Inferior parietal cortex (tissue), 1 donor: ENCODE measurements around the gene ZSCAN30.

Source experiments
- DNase-seq: peaks from one replicate; pipeline ENCODE4 v3.0.0-alpha.2; 2016; ENCODE audit errors: extremely low spot score

ZSCAN30 gene

DNA sequence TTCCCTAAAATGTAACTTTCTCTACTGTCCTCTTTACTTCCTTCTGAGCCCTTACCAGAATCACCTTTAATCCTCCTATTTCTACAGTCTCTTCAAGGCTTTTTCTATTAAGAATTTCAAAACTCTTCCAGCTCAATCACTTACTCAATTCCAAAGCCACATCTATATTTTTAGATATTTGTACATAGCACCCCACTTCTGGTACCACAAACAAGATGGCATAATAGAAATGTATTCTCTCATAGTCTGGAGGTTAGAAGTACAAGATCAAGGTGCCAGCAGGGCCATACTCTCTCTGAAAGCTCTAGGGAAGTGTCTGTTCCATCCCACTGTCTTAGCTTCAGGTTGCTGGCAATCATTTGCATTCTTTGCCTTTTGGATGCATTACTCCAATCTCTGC lies 11.1 kb downstream of the ZSCAN30 start:
- DNase-seq: no peak

DNA sequence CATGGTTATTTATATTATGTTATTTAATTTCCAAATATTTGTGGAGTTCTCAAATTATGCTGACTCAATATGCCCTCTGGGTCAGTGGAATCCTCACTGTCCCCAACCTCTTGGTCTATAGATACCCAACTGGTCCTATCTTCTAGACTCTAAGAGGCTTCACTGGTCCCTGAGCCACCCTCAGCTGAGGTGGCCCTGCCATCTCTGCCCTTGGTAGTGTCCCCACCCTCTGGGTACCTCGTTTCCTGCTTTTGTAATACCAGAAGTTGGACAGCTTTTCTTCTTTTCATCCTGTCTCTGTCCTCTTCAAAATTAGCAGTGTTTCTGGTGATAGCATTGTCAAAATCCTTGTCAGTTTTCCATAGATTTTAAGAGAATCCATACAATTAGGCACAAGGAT lies 11.9 kb downstream of the ZSCAN30 start:
- DNase-seq: no peak

DNA sequence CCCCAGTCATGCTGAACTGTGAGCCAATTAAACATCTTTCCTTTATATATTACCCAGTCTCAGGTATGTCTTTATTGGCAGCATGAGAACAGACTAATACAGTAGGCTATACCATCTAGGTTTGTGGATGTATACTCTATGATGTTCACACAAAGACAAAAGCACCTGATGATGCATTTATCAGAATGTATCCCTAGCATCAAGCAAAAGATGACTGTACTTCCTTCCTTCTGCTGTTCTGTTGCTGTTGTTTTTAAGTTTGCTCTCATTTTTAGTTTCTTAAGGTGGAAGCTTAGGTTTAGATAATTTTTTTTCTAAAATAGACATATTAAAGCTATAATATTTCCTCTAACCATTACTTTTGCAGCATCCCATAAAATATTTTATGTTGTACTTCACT lies 12.4 kb downstream of the ZSCAN30 start:
- DNase-seq: no peak

GRCh38 chr18:35276267-35276666 lies 13.8 kb downstream of the ZSCAN30 start:
- DNase-seq: no peak

GRCh38 chr18:35271656-35272055 lies 18.4 kb downstream of the ZSCAN30 start:
- DNase-seq: no peak

- DNase-seq: no peak
These were observed 21.2 kb downstream of the ZSCAN30 start for GRCh38 chr18:35268821-35269220.

DNA sequence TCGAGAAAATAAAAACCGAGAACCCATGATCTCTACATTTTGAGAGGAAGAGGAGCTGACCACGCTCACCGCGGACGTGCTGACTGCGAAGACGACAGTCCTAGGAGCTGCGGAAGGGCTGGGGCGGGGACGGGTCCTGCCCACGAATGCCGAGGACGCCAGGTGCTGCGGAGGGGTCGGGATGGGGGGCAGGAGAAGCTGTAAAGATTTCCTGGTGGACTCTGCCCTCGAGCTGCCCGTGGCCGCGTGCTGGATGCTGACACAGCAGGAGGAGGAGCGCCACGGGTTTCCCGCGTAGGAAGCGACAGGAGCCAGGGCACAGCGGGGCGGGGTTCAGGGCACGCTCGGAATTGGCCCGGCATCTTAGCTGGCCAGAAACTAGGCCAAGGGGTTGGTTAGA lies 22.2 kb downstream of the ZSCAN30 start:
- no peak for DNase-seq

DNA sequence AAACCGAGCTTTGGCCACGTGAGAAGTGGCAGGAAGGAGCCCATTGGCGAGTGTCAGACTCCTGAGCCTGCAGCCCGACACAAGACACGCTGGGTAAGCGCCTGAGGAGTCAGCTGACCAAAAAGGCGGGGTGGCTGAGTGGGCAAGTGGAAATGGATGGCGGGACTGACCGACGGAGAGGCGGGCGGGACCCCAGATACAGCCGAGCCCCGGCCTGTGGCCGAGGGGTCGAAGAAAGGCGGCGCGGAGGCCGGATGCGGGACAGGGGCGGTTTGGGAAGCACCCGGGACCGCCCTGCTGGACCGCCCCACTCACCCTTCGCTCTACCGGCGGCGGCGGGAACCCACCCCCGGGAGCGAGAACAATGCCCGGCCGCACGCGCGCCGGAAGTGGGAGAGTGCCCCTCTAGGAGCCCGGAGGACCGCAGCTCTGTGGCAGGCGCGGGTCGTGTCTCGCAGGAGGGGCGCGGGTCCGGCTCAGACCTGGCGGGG lies 22.8 kb downstream of the ZSCAN30 start:
- DNase-seq: peak; percentile 68

DNA sequence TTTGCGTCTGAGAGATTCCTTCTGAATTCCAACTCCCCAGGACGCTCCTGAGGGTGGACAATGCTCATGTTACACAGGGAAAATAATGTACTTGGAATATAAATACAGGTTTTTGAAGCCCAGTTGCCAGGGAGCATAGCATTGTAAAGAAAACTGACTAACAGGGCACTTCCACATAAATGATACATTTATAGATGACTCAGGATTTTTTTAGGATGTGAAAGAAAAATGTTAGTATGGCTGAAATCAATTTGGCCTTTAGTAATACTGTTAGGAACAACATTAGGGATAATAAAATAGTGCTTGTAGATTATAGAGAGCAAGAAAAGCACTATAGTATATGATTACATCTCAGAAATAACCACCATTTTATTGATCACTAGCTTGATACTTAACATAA lies 25.6 kb downstream of the ZSCAN30 start:
- no peak for DNase-seq

DNA sequence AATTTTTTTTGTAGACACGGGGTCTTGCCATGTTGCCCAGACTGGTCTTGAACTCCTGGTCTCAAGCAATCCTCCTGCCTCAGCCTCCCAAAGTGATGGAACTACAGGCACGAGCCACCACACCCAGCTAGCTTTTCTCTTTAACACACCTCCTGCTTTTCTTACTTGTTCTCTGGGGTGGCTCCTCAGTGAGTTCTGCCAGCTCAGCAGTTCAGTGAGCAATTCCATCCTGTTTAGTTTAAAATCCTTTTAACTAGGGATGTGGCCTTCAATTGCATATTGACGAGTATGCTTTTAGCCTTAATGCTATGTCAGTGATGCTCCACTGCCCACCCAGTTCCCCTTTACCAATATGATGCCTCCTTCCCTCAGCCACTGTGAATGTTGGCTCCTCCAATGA lies 33.1 kb downstream of the ZSCAN30 start:
- DNase-seq: no peak

DNA sequence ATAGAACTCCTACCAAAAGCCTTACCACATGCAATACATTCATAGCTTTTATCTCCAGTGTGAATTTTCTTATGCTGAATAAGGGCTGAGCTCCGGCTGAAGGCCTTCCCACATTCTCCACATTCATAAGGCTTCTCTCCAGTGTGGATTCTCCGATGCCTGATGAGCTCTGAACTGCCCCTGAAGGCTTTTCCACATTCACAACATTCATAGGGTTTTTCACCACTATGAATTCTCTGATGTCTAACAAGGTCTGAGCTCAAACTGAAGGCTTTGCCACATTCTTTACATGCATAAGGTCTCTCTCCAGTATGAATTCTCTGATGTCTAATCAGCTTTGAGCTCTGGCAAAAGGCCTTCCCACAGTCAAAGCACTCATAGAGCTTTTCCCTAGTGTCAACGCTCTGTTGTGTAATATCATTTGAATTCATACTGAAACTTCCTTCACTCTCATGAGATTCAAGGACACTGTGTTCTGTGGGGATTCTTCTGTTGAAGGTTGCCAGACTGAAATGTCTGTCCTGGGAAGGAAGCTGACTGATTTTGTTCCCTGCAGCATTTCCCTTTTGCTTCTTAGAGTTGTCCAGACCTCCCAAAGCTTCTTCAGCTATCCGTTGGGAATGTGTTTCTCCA lies 36.3 kb downstream of the ZSCAN30 start:
- no peak for DNase-seq

DNA sequence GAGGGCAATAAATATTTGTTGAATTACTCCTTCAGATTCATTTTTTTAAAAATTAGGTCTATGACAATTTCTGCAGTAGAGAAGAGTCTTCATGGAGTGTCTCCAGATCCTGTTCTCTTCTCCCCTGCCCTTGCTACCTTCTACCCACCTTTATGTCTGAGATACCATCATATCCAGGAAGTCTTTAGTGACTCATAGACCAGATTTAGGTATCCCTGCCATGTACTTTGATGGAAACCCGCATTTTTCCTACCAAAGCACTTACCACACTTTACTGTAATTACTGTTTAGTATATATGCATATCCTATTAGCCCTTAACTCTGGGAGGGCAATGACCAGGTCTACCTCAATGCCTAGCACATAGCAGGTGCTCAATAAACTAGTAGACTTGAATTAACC lies 37.6 kb downstream of the ZSCAN30 start:
- no peak for DNase-seq

GRCh38 chr18:35248429-35248828 lies 41.6 kb downstream of the ZSCAN30 start:
- DNase-seq: no peak

- no peak for DNase-seq
These were observed 42.4 kb downstream of the ZSCAN30 start for GRCh38 chr18:35247412-35248249.

GRCh38 chr18:35246831-35247230 lies 43.2 kb downstream of the ZSCAN30 start:
- DNase-seq: no peak

GRCh38 chr18:35245719-35246317 lies 44.2 kb downstream of the ZSCAN30 start:
- DNase-seq: no peak

DNA sequence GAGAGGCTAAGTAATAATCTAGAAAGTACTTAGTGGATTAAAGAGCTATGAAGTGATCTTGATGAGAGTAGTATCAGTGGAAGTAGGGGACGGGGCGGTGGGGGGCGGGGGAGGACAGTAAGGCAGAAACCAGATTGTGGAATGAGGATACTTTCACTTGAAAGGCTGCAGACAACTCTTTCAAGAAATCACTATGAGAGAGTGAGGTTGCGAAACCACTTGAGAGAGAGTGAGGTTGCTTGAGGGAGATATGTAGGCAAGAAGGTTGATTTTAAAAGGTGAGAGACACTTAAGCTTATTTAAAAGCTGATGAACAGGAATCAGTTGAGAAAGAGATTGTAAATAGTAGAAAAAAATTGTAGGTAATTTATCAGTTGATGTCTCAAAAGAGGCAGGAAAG lies 45.4 kb downstream of the ZSCAN30 start:
- no peak for DNase-seq

GRCh38 chr18:35242426-35242825 lies 47.6 kb downstream of the ZSCAN30 start:
- no peak for DNase-seq

GRCh38 chr18:35241448-35241804 lies 48.6 kb downstream of the ZSCAN30 start:
- no peak for DNase-seq

DNA sequence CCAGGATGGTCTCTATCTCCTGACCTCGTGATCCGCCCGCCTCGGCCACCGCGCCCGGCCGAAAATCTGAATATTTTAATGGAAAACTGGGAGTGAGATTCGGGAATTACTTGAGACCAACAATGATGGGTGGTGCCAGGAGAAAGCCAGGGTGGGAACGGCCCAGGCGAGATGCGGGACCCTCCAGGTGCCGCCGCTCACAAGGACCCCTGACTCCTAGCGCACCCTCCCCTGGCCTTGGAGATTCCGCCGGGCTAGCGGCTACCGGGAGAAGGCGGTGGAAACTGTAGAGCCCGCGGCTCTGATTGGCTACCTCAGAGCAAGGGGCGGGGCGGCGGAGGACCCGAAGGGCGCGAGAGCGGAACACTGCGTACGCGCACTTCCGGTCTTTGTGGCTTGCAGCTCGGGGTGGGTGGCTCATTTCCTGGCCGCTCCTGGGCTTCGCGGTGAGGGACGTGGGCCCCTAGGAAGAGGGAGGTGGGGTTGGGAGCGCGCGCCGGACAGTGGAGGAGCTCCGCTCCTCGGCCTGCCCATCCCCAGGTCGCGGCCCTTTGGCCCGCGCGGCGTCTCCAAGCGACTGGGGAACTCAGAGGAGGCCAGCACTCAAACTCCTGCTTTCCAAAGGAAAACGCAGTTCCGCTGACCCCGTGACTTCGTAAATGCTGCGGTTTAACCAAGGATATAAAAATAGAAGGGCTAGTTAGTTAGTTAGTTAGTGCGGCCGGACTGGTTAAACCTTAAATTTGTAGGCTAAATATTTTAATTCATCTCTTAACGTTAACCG lies 49.2 kb downstream of the ZSCAN30 start, which contains the start of gene ZNF397:
Gene ZNF397, plus strand, starts transcription at position 371 of the 784 bp plus-strand sequence. CDS start 1,437 bp downstream, outside the sequence.
- peak; percentile 97 for DNase-seq

DNA sequence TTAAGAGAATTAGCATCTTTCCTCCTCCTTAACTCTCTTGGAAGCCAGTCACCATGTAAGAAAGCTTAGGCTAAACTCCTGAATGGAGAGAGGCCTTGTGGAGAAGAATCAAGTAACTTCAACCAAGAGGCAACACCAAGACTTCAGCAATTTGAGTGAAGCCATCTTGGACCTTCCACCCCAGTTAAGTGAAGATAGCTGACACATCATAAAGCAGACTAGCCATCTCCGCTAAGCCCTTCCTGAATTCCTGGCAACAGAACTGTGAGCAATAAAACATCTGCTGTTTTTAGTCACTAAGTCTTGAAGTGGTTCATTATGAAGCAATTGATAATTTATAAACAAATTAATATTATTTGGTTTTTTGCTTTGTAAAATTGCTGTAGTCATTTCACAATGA lies 50.7 kb downstream of the ZSCAN30 start:
- no peak for DNase-seq
